Astrocyte (in vitro differentiated cells and primary cell): ENCODE measurements around the gene BFAR. TPM values are rescaled to one million over a fixed set of nuclear protein-coding genes. Genes with fewer than 3 reads are reported as not detected.

Experiments used
- DNase-seq: peaks from one replicate; pipeline ENCODE4 v3.0.0-alpha.2; 2010; ENCODE audit warnings: low read depth
- FAIRE-seq: peaks from 2 replicates; lab custom pipeline; 2011; peaks lifted over from hg19 to GRCh38; lab: Jason Lieb, UNC
- H2AFZ ChIP-seq: 2 replicates; pipeline ENCODE4 v1.6.0; 2012; ENCODE audit warnings: low read depth, low read length, inconsistent platforms
- H3K27ac ChIP-seq: 2 replicates; pipeline ENCODE4 v1.5.1; 2011; ENCODE audit warnings: low read depth, low read length, inconsistent platforms
- H3K27me3 ChIP-seq: 2 replicates; pipeline ENCODE4 v1.6.0; 2011; ENCODE audit warnings: low read length, inconsistent platforms; ENCODE audit not compliant: insufficient read depth
- H3K36me3 ChIP-seq: 2 replicates; pipeline ENCODE4 v1.5.1; 2011; ENCODE audit warnings: low read length, inconsistent platforms; ENCODE audit not compliant: insufficient read depth
- H3K4me1 ChIP-seq: 2 replicates; pipeline ENCODE4 v1.5.1; 2011; ENCODE audit warnings: low read length, inconsistent platforms; ENCODE audit not compliant: insufficient read depth
- H3K4me2 ChIP-seq: 2 replicates; pipeline ENCODE4 v1.6.0; 2012; ENCODE audit warnings: low read length, inconsistent platforms
- H3K4me3 ChIP-seq: 2 replicates; pipeline ENCODE4 v1.5.1; 2011; ENCODE audit warnings: low read depth, mild to moderate bottlenecking, low read length, inconsistent platforms; ENCODE audit not compliant: insufficient read depth
- H3K79me2 ChIP-seq: 2 replicates; pipeline ENCODE4 v1.6.0; 2012; ENCODE audit warnings: mild to moderate bottlenecking, low read length, inconsistent platforms; ENCODE audit not compliant: insufficient read depth
- H3K9ac ChIP-seq: 2 replicates; pipeline ENCODE4 v1.6.0; 2012; ENCODE audit warnings: mild to moderate bottlenecking, low read length, inconsistent platforms
- H3K9me3 ChIP-seq: 2 replicates; pipeline ENCODE4 v1.5.1; 2012; ENCODE audit warnings: low read depth, mild to moderate bottlenecking, low read length, inconsistent platforms; ENCODE audit not compliant: insufficient read depth
- H4K20me1 ChIP-seq: 2 replicates; pipeline ENCODE4 v1.6.0; 2012; ENCODE audit warnings: low read length, inconsistent platforms; ENCODE audit not compliant: insufficient read depth
- H3K27ac Mint-ChIP-seq: one replicate; pipeline ENCODE4 v1.8.0; 2021; ENCODE audit warnings: mild to moderate bottlenecking, mixed read lengths; ENCODE audit not compliant: unreplicated experiment
- H3K27me3 Mint-ChIP-seq: one replicate; pipeline ENCODE4 v1.8.0; 2021; ENCODE audit warnings: low read depth, mixed read lengths; ENCODE audit not compliant: unreplicated experiment
- H3K36me3 Mint-ChIP-seq: one replicate; pipeline ENCODE4 v1.8.0; 2021; ENCODE audit warnings: low read depth, mixed read lengths; ENCODE audit not compliant: unreplicated experiment
- H3K4me1 Mint-ChIP-seq: one replicate; pipeline ENCODE4 v1.8.0; 2021; ENCODE audit warnings: low read depth, mixed read lengths; ENCODE audit not compliant: unreplicated experiment
- H3K4me3 Mint-ChIP-seq: one replicate; pipeline ENCODE4 v1.8.0; 2021; ENCODE audit warnings: mild to moderate bottlenecking, moderate library complexity, mixed read lengths; ENCODE audit not compliant: unreplicated experiment
- H3K9me3 Mint-ChIP-seq: one replicate; pipeline ENCODE4 v1.8.0; 2021; ENCODE audit warnings: mild to moderate bottlenecking, mixed read lengths; ENCODE audit not compliant: unreplicated experiment
- CTCF ChIP-seq: IDR thresholded peaks from 2 replicates; pipeline ENCODE4 v1.5.1; 2011; ENCODE audit warnings: low read depth, mild to moderate bottlenecking, inconsistent platforms, low read length, moderate library complexity; ENCODE audit not compliant: insufficient read depth
- EZH2 ChIP-seq: IDR thresholded peaks from 2 replicates; pipeline ENCODE4 v1.6.1; 2012; ENCODE audit warnings: mild to moderate bottlenecking, low read length, inconsistent platforms; ENCODE audit not compliant: insufficient read depth
- total RNA-seq: library from RNA; stranded (reverse); gene quantifications from 2 replicates; pipeline ENCODE4 v1.2.1, GENCODE V29; 2021

BFAR gene
- total RNA-seq, 1 donor from 2014 or later, result 93.7 TPM

- Histone ChIP-seq H3K4me3 (peak overlapping the region; percentile 86), H3K36me3 (peaks cover 5% of the 10 kb centered on the region), H3K79me2 (peaks cover 31% of the 10 kb centered on the region), H3K9ac (peak overlapping the region; percentile 95), H3K4me1 (peaks cover 10% of the 10 kb centered on the region), H4K20me1 (peaks cover 5% of the 10 kb centered on the region), H3K9me3 (no peaks in the 10 kb centered on the region), H2AFZ (peak overlapping the region; percentile 82), H3K27me3 (no peaks in the 10 kb centered on the region), H3K27ac (peak overlapping the region; percentile 92), H3K4me2 (peak overlapping the region; percentile 96)
- no peaks in the 10 kb centered on the region for H3K27me3 Mint-ChIP-seq
- FAIRE-seq (no peak), DNase-seq (no peak)
- peaks cover 18% of the 10 kb centered on the region for H3K4me1 Mint-ChIP-seq
- peak overlapping the region; percentile 95 for H3K27ac Mint-ChIP-seq
- H3K4me3 Mint-ChIP-seq, result peak overlapping the region; percentile 97
- H3K9me3 Mint-ChIP-seq, result no peaks in the 10 kb centered on the region
- TF ChIP-seq EZH2 (no peak), CTCF (no peak)
- peaks cover 20% of the 10 kb centered on the region for H3K36me3 Mint-ChIP-seq
These were observed 3.7 kb upstream of the BFAR start for GRCh38 chr16:14628806-14629611.

- no peaks in the 10 kb centered on the region for H3K27me3 ChIP-seq
- H3K4me3 ChIP-seq, result peak overlapping the region; percentile 86
- peaks cover 11% of the 10 kb centered on the region for H4K20me1 ChIP-seq
- no peaks in the 10 kb centered on the region for H3K27me3 Mint-ChIP-seq
- TF ChIP-seq CTCF, result no peak
- no peak for TF ChIP-seq EZH2
- peaks cover 16% of the 10 kb centered on the region for H3K4me1 ChIP-seq
- H3K4me1 Mint-ChIP-seq, result peaks cover 20% of the 10 kb centered on the region
- FAIRE-seq (no peak), DNase-seq (no peak)
- H3K9ac ChIP-seq, result peak overlapping the region; percentile 95
- H3K9me3 ChIP-seq, result no peaks in the 10 kb centered on the region
- H3K4me2 ChIP-seq, result peak overlapping the region; percentile 96
- peaks cover 4% of the 10 kb centered on the region for H3K36me3 ChIP-seq
- peak overlapping the region; percentile 95 for H3K27ac Mint-ChIP-seq
- H2AFZ ChIP-seq, result peak overlapping the region; percentile 82
- peaks cover 20% of the 10 kb centered on the region for H3K36me3 Mint-ChIP-seq
- peaks cover 37% of the 10 kb centered on the region for H3K79me2 ChIP-seq
- H3K27ac ChIP-seq, result peak overlapping the region; percentile 92
- no peaks in the 10 kb centered on the region for H3K9me3 Mint-ChIP-seq
- peak overlapping the region; percentile 97 for H3K4me3 Mint-ChIP-seq
These were observed 3.2 kb upstream of the BFAR start for GRCh38 chr16:14629612-14629918.
